ENCODE measurements around the gene OR1J2.

DNA sequence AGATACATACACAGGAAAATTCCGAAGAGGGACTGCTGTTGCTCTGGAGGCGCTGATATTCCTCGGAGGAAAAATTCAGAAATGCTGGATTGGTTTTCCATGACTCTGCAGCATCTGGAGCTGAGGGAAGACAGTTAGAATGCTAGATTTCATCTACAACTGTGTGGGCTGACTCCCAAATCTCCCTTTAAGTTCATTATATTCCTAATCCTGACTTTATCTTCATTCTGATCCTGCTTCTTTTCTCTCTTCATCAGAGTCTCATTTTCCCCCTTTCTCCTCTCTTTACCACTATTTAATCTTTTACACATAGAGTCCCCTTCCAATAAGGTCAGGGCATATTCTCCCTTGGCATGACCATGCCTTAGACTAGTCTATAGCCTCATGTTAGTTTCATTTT is 16.6 kb downstream of the OR1J2 start, which contains the start of gene OR1N1:
- TF ChIP-seq CTCF (IDR thresholded peaks at IDR 0.05) (no peak), POLR2A (IDR thresholded peaks at IDR 0.05) (no peak)
